ENCODE results near the gene NSMCE1.

The NSMCE1 gene

GRCh38 chr16:27238591-27238990 lies 30.0 kb downstream of the NSMCE1 start:
- H3K27me3 ChIP-seq (ENCODE audit: low read depth, low read length), result no peaks in the 10 kb centered on the region
- no peak overlapping the region for H3K9ac ChIP-seq (ENCODE audit: low read length)
- no peak for TF ChIP-seq EZH2phosphoT487 (IDR thresholded peaks at IDR 0.05; ENCODE audit: low read depth)
- TF ChIP-seq, protein P1, sequence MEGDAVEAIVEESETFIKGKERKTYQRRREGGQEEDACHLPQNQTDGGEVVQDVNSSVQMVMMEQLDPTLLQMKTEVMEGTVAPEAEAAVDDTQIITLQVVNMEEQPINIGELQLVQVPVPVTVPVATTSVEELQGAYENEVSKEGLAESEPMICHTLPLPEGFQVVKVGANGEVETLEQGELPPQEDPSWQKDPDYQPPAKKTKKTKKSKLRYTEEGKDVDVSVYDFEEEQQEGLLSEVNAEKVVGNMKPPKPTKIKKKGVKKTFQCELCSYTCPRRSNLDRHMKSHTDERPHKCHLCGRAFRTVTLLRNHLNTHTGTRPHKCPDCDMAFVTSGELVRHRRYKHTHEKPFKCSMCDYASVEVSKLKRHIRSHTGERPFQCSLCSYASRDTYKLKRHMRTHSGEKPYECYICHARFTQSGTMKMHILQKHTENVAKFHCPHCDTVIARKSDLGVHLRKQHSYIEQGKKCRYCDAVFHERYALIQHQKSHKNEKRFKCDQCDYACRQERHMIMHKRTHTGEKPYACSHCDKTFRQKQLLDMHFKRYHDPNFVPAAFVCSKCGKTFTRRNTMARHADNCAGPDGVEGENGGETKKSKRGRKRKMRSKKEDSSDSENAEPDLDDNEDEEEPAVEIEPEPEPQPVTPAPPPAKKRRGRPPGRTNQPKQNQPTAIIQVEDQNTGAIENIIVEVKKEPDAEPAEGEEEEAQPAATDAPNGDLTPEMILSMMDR (IDR thresholded peaks at IDR 0.05; ENCODE audit: low read depth, low read length), result no peak
- no peaks in the 10 kb centered on the region for H3K36me3 ChIP-seq (replicated peaks; ENCODE audit: low read depth, low read length)
- H3K27ac ChIP-seq (ENCODE audit: low read length), result no peak overlapping the region
- no peaks in the 10 kb centered on the region; the same call in 1 of the 2 replicates for H3K79me2 ChIP-seq (ENCODE audit: low read length)
- H3K4me3 ChIP-seq (ENCODE audit: low read length), result no peak overlapping the region
- H3K4me2 ChIP-seq (ENCODE audit: low read length), result no peak overlapping the region
- no peaks in the 10 kb centered on the region for H4K20me1 ChIP-seq (ENCODE audit: insufficient read depth, low read length)
- H3K4me1 ChIP-seq (ENCODE audit: low read length), result peaks cover 36% of the 10 kb centered on the region
- no peak overlapping the region for H2AFZ ChIP-seq (ENCODE audit: low read depth, low read length)
- H3K9me3 ChIP-seq (ENCODE audit: insufficient read depth, low read length), result no peaks in the 10 kb centered on the region; the same call in 1 of the 2 replicates

- peak overlapping the region; percentile 43; the same call in 1 of the 2 replicates for H3K27ac ChIP-seq (ENCODE audit: low read length)
- no peaks in the 10 kb centered on the region for H3K36me3 ChIP-seq (replicated peaks; ENCODE audit: low read depth, low read length)
- no peaks in the 10 kb centered on the region; the same call in 1 of the 2 replicates for H3K79me2 ChIP-seq (ENCODE audit: low read length)
- no peak for TF ChIP-seq EZH2phosphoT487 (IDR thresholded peaks at IDR 0.05; ENCODE audit: low read depth)
- TF ChIP-seq, protein P1 (IDR thresholded peaks at IDR 0.05; ENCODE audit: low read depth, low read length), result no peak
- peak overlapping the region; percentile 56 for H3K4me3 ChIP-seq (ENCODE audit: low read length)
- peak overlapping the region; percentile 52; the same call in 1 of the 2 replicates for H3K9ac ChIP-seq (ENCODE audit: low read length)
- H3K27me3 ChIP-seq (ENCODE audit: low read depth, low read length), result no peaks in the 10 kb centered on the region
- H3K4me2 ChIP-seq (ENCODE audit: low read length), result peak overlapping the region; percentile 76
- no peaks in the 10 kb centered on the region; the same call in 1 of the 2 replicates for H3K9me3 ChIP-seq (ENCODE audit: insufficient read depth, low read length)
- H3K4me1 ChIP-seq (ENCODE audit: low read length), result peaks cover 41% of the 10 kb centered on the region
- no peaks in the 10 kb centered on the region for H4K20me1 ChIP-seq (ENCODE audit: insufficient read depth, low read length)
- no peak overlapping the region for H2AFZ ChIP-seq (ENCODE audit: low read depth, low read length)
Observed at GRCh38 chr16:27238016-27238587, 30.5 kb downstream of the NSMCE1 start.

GRCh38 chr16:27237219-27238015 lies 31.2 kb downstream of the NSMCE1 start:
- Histone ChIP-seq H3K27me3 (ENCODE audit: low read depth, low read length) (no peaks in the 10 kb centered on the region), H3K36me3 (replicated peaks; ENCODE audit: low read depth, low read length) (no peaks in the 10 kb centered on the region), H3K79me2 (ENCODE audit: low read length) (no peaks in the 10 kb centered on the region), H4K20me1 (ENCODE audit: insufficient read depth, low read length) (no peaks in the 10 kb centered on the region), H3K4me1 (ENCODE audit: low read length) (peaks cover 48% of the 10 kb centered on the region), H3K9ac (ENCODE audit: low read length) (peak overlapping the region; percentile 52; the same call in 1 of the 2 replicates), H2AFZ (ENCODE audit: low read depth, low read length) (peak overlapping the region; percentile 9; the same call in 1 of the 2 replicates), H3K4me2 (ENCODE audit: low read length) (peak overlapping the region; percentile 76), H3K9me3 (ENCODE audit: insufficient read depth, low read length) (no peaks in the 10 kb centered on the region; the same call in 1 of the 2 replicates), H3K4me3 (ENCODE audit: low read length) (peak overlapping the region; percentile 56), H3K27ac (ENCODE audit: low read length) (peak overlapping the region; percentile 43)
- TF ChIP-seq EZH2phosphoT487 (IDR thresholded peaks at IDR 0.05; ENCODE audit: low read depth), result no peak
- TF ChIP-seq, protein P1 (IDR thresholded peaks at IDR 0.05; ENCODE audit: low read depth, low read length), result no peak

- no peaks in the 10 kb centered on the region; the same call in 1 of the 2 replicates for H3K9me3 ChIP-seq (ENCODE audit: insufficient read depth, low read length)
- H3K4me1 ChIP-seq (ENCODE audit: low read length), result peaks cover 55% of the 10 kb centered on the region
- H3K27me3 ChIP-seq (ENCODE audit: low read depth, low read length), result no peaks in the 10 kb centered on the region
- H3K79me2 ChIP-seq (ENCODE audit: low read length), result no peaks in the 10 kb centered on the region
- TF ChIP-seq, protein P1 (IDR thresholded peaks at IDR 0.05; ENCODE audit: low read depth, low read length), result no peak
- no peak for TF ChIP-seq EZH2phosphoT487 (IDR thresholded peaks at IDR 0.05; ENCODE audit: low read depth)
- no peaks in the 10 kb centered on the region for H4K20me1 ChIP-seq (ENCODE audit: insufficient read depth, low read length)
- H3K27ac ChIP-seq (ENCODE audit: low read length), result peak overlapping the region; percentile 43
- H3K9ac ChIP-seq (ENCODE audit: low read length), result peak overlapping the region; percentile 52; the same call in 1 of the 2 replicates
- peak overlapping the region; percentile 56 for H3K4me3 ChIP-seq (ENCODE audit: low read length)
- peak overlapping the region; percentile 76 for H3K4me2 ChIP-seq (ENCODE audit: low read length)
- H2AFZ ChIP-seq (ENCODE audit: low read depth, low read length), result no peak overlapping the region; the same call in 1 of the 2 replicates
- no peaks in the 10 kb centered on the region for H3K36me3 ChIP-seq (replicated peaks; ENCODE audit: low read depth, low read length)
Observed at GRCh38 chr16:27236635-27237218, 31.8 kb downstream of the NSMCE1 start.
